Activated CD8-positive, alpha-beta memory T cell treated with anti-CD3 and anti-CD28 coated beads, Interleukin-2, amount 10 ng/mL, durations not matched to agents 7 days and 5 days (primary cell): ENCODE results near the gene ZBTB3. TPM values are rescaled to one million over a fixed set of nuclear protein-coding genes. Genes with fewer than 3 reads are reported as not detected.
A peak's percentile ranks its signal among the peaks of the same experiment; 100 is the strongest.

Experiments used
- ATAC-seq: fragments of 150-1000 bp; cut with Tn5 transposase; one replicate; pipeline ENCODE4 v1.10.0; 2021; ENCODE audit warnings: moderate library complexity
- CTCF ChIA-PET: fragments of 350-600 bp; sonication (Branson Sonifier 250); formaldehyde crosslinking; loops from one replicate; lab custom pipeline; 2021; ENCODE audit warnings: antibody characterized with exemption; lab: Charles Lee
- DNase-seq: peaks from one replicate; pipeline ENCODE4 v3.0.0-alpha.2; 2020
- H3K27ac Mint-ChIP-seq: one replicate; pipeline ENCODE4 v1.8.0; 2021; ENCODE audit warnings: mild to moderate bottlenecking, mixed read lengths
- H3K27me3 Mint-ChIP-seq: one replicate; pipeline ENCODE4 v1.8.0; 2021; ENCODE audit warnings: mixed read lengths
- H3K36me3 Mint-ChIP-seq: one replicate; pipeline ENCODE4 v1.8.0; 2021; ENCODE audit warnings: mild to moderate bottlenecking, mixed read lengths
- H3K4me1 Mint-ChIP-seq: one replicate; pipeline ENCODE4 v1.8.0; 2021; ENCODE audit warnings: mixed read lengths
- H3K4me3 Mint-ChIP-seq: one replicate; pipeline ENCODE4 v1.8.0; 2021; ENCODE audit warnings: mild to moderate bottlenecking, moderate library complexity, mixed read lengths
- H3K9me3 Mint-ChIP-seq: one replicate; pipeline ENCODE4 v1.8.0; 2022; ENCODE audit warnings: low read depth, mixed read lengths
- total RNA-seq, 2 experiments: library from RNA; stranded (reverse); gene quantifications; one replicate each; pipeline ENCODE4 v1.2.3, GENCODE V29; 2021

Gene ZBTB3
- 10 to 100 TPM in 1 of 2 experiments, 1 to 10 TPM in 1; 9.3 to 10.2 TPM for total RNA-seq

DNA sequence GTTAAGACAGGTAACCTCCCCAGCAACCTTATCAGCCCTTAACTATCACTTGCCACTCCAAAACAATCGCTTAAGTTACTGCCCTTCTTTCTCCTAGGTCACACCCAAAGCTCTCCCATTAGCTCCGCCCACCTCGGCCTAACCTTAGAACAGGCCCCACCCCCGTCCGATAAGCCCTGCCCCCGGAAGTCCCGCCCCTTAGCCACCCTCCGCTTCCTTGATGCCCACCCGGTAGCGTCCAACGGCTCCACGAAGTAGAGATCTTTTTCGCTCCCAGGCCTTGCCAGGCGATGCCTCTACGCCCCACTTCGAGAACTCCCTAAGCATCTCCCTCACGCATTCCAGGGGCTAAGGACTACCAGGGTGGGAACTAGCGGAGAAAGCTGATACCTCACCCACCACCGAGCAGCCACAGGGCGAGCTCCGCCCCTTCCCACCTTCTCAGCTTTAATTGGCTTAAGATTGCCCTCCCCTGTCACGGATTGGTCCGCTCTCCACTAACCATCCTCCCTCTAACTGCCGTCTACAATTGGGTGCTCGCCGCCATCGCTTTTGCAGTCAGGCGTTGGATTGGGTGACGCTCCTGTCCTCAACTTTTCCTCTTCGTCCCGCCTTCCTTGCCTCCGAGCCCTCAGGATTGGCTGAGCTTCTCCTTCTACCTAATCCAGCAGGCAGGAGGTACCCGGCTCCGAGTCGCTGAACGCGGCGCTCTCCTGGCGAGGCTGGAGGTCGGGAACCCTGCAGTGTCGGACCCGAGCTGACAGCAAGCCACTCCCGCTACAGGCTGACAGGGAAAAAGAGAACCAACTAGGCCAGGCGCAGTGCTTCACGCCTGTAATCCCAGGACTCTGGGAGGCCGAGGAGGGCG, at the start of gene ZBTB3:
Gene ZBTB3 (minus strand): TSS at position 425 of the 868 bp plus-strand sequence. CDS start 496 bp downstream, outside the sequence.
- CTCF ChIA-PET, result interaction anchor here (0.7 to 8.2 kb wide), 20 partner anchors 8 to 329 kb away, joined by 3 to 45 read pairs (median 5); partner anchors contain the start of genes BSCL2, C11orf98, CSKMT and GNG3
- peak; percentile 98 for ATAC-seq
- Mint-ChIP-seq H3K27me3 (no peaks in the 10 kb centered on the region), H3K27ac (peak within 1 kb of the TSS; percentile 99), H3K36me3 (peaks cover 2% of the 10 kb centered on the region), H3K4me1 (peaks cover 34% of the 10 kb centered on the region), H3K4me3 (peak within 1 kb of the TSS; percentile 99), H3K9me3 (no peaks in the 10 kb centered on the region)
- peak; percentile 99 for DNase-seq

DNA sequence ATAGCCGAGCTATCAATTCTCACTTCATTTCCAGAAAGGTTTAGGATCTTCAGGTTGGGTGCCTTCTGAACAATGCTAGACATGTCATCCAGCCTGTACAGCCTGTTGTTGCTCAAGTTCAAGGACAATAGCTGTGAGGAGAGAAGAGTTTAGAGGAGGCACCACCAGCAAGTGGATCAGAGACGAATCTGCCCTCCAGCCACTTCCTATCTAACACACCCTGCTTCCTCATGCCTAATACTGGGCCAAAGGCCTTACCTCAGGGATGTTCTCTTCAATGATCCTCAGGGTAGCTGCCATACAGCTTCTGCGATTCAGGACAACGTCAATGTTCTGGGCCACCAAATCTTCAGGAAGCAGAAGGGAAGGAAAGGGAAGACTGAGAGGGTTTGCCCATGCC, 47.1 kb upstream of the ZBTB3 start:
- Mint-ChIP-seq H3K4me1 (peaks cover 36% of the 10 kb centered on the region), H3K4me3 (no peak overlapping the region), H3K9me3 (no peaks in the 10 kb centered on the region), H3K36me3 (peaks cover 51% of the 10 kb centered on the region), H3K27ac (peak overlapping the region; percentile 24), H3K27me3 (no peaks in the 10 kb centered on the region)
- CTCF ChIA-PET, result interaction anchor here (0.6 to 5.9 kb wide), 4 partner anchors 11 to 40 kb away, joined by 3 to 40 read pairs (median 6); partner anchors contain the start of gene TMEM179B
- DNase-seq (no peak), ATAC-seq (no peak)

DNA sequence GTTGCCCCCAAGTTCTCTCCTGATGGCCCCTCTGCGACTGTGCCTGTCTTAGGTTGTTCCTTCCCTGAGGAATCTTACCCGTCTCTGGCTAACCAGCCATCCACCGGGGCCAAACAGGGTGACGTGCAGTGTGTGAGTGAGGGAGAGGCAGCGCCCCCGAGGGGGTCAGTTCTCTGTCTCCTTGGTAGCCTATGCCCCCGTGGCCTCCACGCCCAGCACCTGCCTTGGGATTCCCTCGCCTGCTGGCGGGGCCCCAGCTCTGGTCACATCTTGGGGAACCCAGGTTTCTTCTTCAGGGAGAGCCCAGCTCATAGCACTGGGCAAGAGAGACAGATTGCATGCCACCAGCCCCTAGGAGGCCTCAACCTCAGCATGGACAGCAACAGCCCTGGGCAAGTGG, 45.5 kb upstream of the ZBTB3 start:
- Mint-ChIP-seq H3K27me3 (no peaks in the 10 kb centered on the region), H3K4me3 (no peak overlapping the region), H3K4me1 (peaks cover 29% of the 10 kb centered on the region), H3K36me3 (peaks cover 60% of the 10 kb centered on the region), H3K9me3 (no peaks in the 10 kb centered on the region), H3K27ac (no peak overlapping the region)
- CTCF ChIA-PET, result interaction anchor here (2.9 to 5.9 kb wide), 2 partner anchors 9 to 13 kb away, joined by 9 to 40 read pairs; partner anchors contain the start of gene TMEM179B
- DNase-seq, result no peak
- ATAC-seq, result peak; percentile 4

DNA sequence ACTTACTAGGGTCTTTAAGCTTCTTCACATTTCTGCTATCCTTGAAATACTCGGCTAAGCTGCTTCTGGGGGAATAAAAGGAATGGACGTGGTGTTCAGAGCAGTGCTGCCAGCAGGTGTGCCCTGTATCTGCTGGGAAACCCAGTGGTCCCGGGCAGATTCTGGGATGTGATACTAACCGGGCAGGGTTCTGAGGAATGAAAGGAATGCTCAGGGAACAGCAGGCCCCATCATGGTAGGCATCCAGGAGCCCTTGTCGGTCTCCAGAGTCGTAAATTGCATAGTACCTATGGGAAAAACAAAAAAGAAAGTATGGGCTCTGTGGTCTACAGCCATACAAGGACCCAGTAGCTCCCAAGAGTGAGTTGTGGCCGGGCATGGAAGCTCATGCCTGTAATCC, 42.3 kb upstream of the ZBTB3 start:
- Mint-ChIP-seq H3K36me3 (peaks cover 57% of the 10 kb centered on the region), H3K4me3 (no peak overlapping the region), H3K4me1 (peaks cover 11% of the 10 kb centered on the region), H3K27me3 (no peaks in the 10 kb centered on the region), H3K27ac (no peak overlapping the region), H3K9me3 (no peaks in the 10 kb centered on the region)
- DNase-seq, result no peak
- CTCF ChIA-PET, result interaction anchor here (3.2 kb wide), 1 partner anchor 9 kb away, joined by 26 read pairs; the partner anchor contains the start of gene TMEM179B
- no peak for ATAC-seq

DNA sequence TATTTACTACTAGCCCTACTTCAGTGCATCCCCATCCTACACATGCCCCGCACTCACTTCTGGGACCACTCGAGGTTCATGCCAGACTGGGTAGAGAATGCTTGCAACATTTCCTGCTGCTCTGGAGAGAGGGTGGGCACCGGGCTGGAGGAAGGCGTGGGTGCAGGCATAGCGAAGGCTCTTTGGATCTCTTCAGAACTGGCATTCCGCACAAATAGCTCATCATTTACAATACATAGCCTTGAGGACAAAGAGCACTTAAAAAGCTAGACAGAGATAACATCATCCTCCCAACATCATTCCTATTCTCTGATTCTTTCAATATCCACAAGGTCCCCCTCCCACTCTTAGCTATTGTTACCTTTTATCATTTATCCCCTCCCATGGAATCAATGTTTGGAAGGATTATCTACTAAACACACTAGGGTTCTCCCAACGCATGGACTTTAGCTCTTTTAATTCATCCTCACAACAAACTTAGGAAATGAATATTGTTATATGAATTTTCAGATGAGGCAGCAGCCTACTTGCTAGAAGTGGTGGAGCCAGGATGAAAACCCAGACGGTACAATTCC, 40.3 kb upstream of the ZBTB3 start:
- no peaks in the 10 kb centered on the region for H3K9me3 Mint-ChIP-seq
- H3K27me3 Mint-ChIP-seq, result no peaks in the 10 kb centered on the region
- CTCF ChIA-PET, result interaction anchor here (0.6 to 2.1 kb wide), 6 partner anchors 8 to 241 kb away, joined by 3 to 7 read pairs (median 3); partner anchors contain the start of gene NXF1
- ATAC-seq, result no peak
- H3K4me1 Mint-ChIP-seq, result peaks cover 27% of the 10 kb centered on the region
- no peak for DNase-seq
- peaks cover 59% of the 10 kb centered on the region for H3K36me3 Mint-ChIP-seq
- H3K4me3 Mint-ChIP-seq, result no peak overlapping the region
- no peak overlapping the region for H3K27ac Mint-ChIP-seq

DNA sequence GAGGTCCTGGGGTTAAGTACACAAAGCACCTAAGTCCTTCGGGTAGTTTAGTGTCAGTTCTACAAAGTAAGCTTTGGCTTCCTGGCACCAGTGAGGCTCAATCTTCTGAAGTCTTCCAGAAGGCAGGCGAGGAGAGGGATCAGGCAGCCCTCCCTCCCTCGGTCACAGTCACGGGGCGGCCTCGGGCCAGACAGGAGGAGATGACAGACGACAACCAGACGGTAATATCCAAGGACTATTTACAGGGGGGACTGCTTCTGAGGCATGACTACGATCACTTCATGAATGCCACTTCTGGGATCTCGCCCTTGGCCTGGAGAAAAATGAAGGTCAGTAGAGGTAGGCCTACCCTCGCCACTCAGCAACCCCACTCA, 38.2 kb upstream of the ZBTB3 start:
- H3K4me1 Mint-ChIP-seq, result peaks cover 44% of the 10 kb centered on the region
- CTCF ChIA-PET, result interaction anchor here (1.1 kb wide), 1 partner anchor 69 kb away, joined by 3 read pairs; no protein-coding TSS in a partner anchor
- no peak for DNase-seq
- peak; percentile 4 for ATAC-seq
- peak overlapping the region; percentile 81 for H3K27ac Mint-ChIP-seq
- H3K36me3 Mint-ChIP-seq, result peaks cover 58% of the 10 kb centered on the region
- peak overlapping the region; percentile 90 for H3K4me3 Mint-ChIP-seq
- H3K9me3 Mint-ChIP-seq, result no peaks in the 10 kb centered on the region
- no peaks in the 10 kb centered on the region for H3K27me3 Mint-ChIP-seq

DNA sequence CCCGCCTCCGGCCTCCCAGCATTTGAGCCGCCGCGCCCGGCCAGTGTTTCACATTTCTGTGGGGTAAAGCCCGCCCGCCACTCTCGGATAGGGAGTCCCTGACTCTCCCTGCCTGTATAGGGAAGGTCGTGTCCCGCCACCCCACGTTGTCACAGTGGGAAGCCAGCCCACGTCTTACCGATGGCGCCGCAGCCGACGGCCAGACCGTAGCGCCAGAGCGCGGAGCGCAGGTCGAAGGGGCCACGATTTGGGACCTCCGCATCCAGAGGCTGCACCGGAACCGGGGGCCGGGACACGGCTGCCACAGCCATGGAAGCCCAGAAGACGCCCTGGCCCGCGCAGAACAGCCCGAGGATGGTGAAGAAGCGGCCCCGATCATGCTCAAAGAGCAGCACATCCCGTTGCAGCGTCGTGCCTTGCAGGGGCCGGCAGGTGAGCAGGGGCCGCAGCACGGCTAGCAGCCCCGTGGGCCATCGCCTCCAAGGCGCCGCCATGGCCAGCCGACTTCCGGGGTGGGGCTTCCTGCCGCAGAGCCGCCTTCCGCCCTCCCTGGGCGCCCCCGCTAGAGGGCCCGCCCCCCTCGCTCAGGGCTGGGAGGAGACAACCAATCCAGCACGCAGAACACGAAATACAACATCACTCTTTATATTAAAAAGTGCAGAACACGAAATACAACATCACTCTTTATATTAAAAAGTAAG, 37.7 kb upstream of the ZBTB3 start, which contains the start of gene TMEM223:
Gene TMEM223 (minus strand): TSS at position 506 of the 701 bp plus-strand sequence. CDS start 12 bp downstream, at position 494.
- H3K4me1 Mint-ChIP-seq, result peaks cover 44% of the 10 kb centered on the region

DNA sequence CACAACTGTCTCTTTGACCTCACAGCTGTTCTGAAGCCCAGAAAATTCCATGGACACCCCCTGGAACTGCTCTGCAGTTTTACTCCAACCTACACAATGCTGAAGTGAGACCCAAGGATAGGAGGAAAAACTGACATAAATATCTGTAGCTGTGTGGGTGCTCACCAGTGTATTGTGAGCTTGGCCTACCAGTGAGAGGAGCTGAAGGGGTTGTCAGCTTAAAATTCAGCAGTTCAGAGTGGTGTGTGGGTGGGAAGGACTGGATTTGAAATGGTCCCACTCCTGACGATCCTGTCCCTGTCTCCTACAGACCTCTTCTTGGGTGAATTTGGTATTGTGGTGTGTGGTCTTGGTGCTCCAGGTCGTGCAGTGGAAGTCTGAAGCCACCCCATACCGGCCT, 35.6 kb upstream of the ZBTB3 start:
- CTCF ChIA-PET, result interaction anchor here (0.6 to 8.5 kb wide), 7 partner anchors 11 to 72 kb away, joined by 3 to 242 read pairs (median 5); partner anchors contain the start of genes NXF1, POLR2G, TAF6L and ZBTB3
- DNase-seq (no peak), ATAC-seq (no peak)
- Mint-ChIP-seq H3K4me1 (peaks cover 51% of the 10 kb centered on the region), H3K36me3 (peaks cover 40% of the 10 kb centered on the region), H3K27me3 (no peaks in the 10 kb centered on the region), H3K4me3 (peak overlapping the region; percentile 95), H3K9me3 (no peaks in the 10 kb centered on the region), H3K27ac (peak overlapping the region; percentile 97)

More for the DNA sequence above, 37.7 kb upstream of the ZBTB3 start, which contains the start of gene TMEM223:
- Mint-ChIP-seq H3K9me3 (no peaks in the 10 kb centered on the region), H3K27me3 (no peaks in the 10 kb centered on the region), H3K36me3 (peaks cover 55% of the 10 kb centered on the region), H3K4me3 (peak within 1 kb of the TSS; percentile 90), H3K27ac (peak within 1 kb of the TSS; percentile 81)
- ATAC-seq, result peak; percentile 81
- CTCF ChIA-PET, result interaction anchor here (1.1 to 8.5 kb wide), 4 partner anchors 9 to 90 kb away, joined by 3 to 242 read pairs (median 7); partner anchors contain the start of genes POLR2G, SLC3A2 and TAF6L
- DNase-seq, result peak; percentile 94

DNA sequence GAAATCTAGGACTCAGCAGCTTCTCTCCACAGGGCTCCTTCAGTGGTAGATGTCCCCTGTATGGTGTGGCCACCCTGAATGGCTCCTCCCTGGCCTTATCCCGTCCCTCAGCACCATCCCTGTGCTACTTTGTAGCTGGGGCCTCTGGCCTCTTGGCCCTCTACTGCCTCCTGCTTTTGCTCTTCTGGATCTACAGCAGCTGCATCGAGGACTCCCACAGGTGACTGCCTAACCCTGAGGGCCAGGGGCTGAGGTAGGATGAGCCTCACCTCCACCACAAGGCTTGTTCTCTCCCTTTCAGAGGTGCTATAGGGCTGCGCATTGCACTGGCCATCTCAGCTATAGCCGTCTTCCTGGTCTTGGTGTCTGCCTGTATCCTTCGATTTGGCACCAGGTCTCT, 35.0 kb upstream of the ZBTB3 start:
- Mint-ChIP-seq H3K4me1 (peaks cover 51% of the 10 kb centered on the region), H3K27ac (peak overlapping the region; percentile 97), H3K27me3 (no peaks in the 10 kb centered on the region), H3K4me3 (peak overlapping the region; percentile 95), H3K9me3 (no peaks in the 10 kb centered on the region), H3K36me3 (peaks cover 35% of the 10 kb centered on the region)
- no peak for ATAC-seq
- CTCF ChIA-PET, result interaction anchor here (0.8 to 8.5 kb wide), 6 partner anchors 12 to 68 kb away, joined by 3 to 242 read pairs (median 9); partner anchors contain the start of genes NXF1, POLR2G, TAF6L and ZBTB3
- no peak for DNase-seq

DNA sequence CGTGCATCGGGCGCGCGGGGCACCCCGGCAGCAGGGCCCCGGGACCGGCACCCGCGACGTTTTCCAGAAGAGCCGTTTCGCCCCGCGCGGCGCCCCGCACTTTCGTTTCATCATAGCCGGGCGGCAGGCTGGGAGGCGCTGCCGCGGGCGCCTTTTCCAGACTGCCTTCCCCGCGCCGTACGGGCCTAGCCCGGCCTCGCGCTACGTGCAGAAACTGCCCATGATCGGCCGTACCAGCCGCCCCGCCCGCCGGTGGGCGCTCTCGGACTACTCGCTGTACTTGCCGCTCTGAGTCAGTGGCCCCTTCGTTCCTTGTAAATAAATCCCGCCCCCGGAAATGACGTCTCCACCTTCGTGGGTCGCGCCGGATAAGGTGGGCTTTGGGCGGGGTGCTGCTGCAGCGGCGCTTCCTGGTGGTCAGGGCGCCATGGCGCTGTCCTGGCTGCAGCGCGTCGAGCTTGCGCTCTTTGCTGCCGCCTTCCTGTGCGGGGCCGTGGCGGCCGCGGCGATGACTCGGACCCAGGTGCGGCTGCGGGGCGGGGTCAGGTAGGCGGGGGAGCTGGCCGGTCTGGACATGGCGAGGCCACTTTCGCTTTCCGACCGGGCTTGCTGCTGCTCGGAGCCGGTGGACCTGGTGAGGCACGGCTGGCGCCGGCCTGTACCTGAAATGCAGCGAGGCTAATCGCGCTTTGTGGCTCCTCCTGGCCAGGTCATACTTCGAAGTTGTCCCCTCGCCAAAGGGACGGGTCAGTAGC, 33.2 kb upstream of the ZBTB3 start, which contains the start of gene TMEM179B:
Gene TMEM179B (plus strand): TSS at position 398 of the 755 bp plus-strand sequence. CDS start 30 bp downstream, at position 428.
- CTCF ChIA-PET, result interaction anchor here (0.6 to 8.5 kb wide), 50 partner anchors 7 to 1439 kb away, joined by 3 to 242 read pairs (median 8); partner anchors contain the start of genes B3GAT3, EML3, GANAB and GNG3
- Mint-ChIP-seq H3K27me3 (no peaks in the 10 kb centered on the region), H3K4me1 (peaks cover 45% of the 10 kb centered on the region), H3K9me3 (no peaks in the 10 kb centered on the region), H3K4me3 (peak within 1 kb of the TSS; percentile 95), H3K36me3 (peaks cover 29% of the 10 kb centered on the region), H3K27ac (peak within 1 kb of the TSS; percentile 97)
- DNase-seq (peak; percentile 99), ATAC-seq (peak; percentile 71)

DNA sequence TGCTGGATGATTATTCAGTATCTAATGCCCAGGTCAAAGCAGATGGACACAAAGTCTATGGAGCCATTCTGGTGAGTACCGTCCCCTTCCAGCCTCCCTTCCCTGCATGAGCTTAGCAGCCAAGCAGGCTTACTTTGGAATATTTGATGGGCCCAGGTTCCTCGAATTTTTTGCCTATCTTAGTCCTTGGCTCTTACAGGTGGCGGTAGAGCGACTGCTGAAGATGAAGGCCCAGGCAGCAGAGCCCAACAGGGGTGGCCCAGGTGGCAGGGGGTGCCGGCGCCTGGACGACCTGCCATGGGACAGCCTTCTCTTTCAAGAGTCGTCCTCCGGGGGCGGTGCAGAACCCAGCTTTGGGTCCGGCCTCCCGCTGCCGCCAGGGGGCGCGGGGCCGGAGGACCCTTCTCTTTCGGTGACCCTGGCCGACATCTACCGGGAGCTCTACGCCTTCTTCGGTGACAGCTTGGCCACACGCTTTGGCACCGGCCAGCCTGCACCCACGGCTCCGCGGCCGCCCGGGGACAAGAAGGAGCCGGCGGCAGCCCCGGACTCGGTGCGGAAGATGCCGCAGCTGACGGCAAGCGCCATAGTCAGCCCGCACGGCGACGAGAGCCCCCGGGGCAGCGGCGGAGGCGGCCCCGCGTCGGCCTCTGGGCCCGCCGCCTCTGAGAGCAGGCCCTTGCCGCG, 32.5 kb upstream of the ZBTB3 start:
- DNase-seq (peak; percentile 92), ATAC-seq (peak; percentile 73)
- Mint-ChIP-seq H3K27ac (peak overlapping the region; percentile 89), H3K36me3 (peaks cover 25% of the 10 kb centered on the region), H3K4me1 (peaks cover 41% of the 10 kb centered on the region), H3K4me3 (peak overlapping the region; percentile 81), H3K27me3 (no peaks in the 10 kb centered on the region), H3K9me3 (no peaks in the 10 kb centered on the region)
- CTCF ChIA-PET, result interaction anchor here (0.6 to 8.5 kb wide), 52 partner anchors 8 to 1440 kb away, joined by 3 to 242 read pairs (median 6); partner anchors contain the start of genes B3GAT3, EML3, GANAB and GNG3
